Measurements from ENCODE around the gene FA2H.

The FA2H gene

GRCh38 chr16:74718140-74718539 lies 56.5 kb downstream of the FA2H start:
- Histone ChIP-seq H3K9me3 (ENCODE audit: severe bottlenecking) (no peaks in the 10 kb centered on the region), H3K4me3 (ENCODE audit: low read depth, low read length) (no peak overlapping the region), H3K27ac (no peak overlapping the region), H3K36me3 (no peaks in the 10 kb centered on the region), H3K27me3 (ENCODE audit: insufficient read depth, low read depth, severe bottlenecking) (no peaks in the 10 kb centered on the region)
- no peak for DNase-seq
- TF ChIP-seq, protein P1, sequence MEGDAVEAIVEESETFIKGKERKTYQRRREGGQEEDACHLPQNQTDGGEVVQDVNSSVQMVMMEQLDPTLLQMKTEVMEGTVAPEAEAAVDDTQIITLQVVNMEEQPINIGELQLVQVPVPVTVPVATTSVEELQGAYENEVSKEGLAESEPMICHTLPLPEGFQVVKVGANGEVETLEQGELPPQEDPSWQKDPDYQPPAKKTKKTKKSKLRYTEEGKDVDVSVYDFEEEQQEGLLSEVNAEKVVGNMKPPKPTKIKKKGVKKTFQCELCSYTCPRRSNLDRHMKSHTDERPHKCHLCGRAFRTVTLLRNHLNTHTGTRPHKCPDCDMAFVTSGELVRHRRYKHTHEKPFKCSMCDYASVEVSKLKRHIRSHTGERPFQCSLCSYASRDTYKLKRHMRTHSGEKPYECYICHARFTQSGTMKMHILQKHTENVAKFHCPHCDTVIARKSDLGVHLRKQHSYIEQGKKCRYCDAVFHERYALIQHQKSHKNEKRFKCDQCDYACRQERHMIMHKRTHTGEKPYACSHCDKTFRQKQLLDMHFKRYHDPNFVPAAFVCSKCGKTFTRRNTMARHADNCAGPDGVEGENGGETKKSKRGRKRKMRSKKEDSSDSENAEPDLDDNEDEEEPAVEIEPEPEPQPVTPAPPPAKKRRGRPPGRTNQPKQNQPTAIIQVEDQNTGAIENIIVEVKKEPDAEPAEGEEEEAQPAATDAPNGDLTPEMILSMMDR (IDR thresholded peaks at IDR 0.05; ENCODE audit: low read depth, low read length): no peak

GRCh38 chr16:74717367-74717766 lies 57.3 kb downstream of the FA2H start:
- no peaks in the 10 kb centered on the region for H3K36me3 ChIP-seq
- TF ChIP-seq, protein P1 (IDR thresholded peaks at IDR 0.05; ENCODE audit: low read depth, low read length): no peak
- no peak overlapping the region for H3K4me3 ChIP-seq (ENCODE audit: low read depth, low read length)
- no peak for DNase-seq
- no peaks in the 10 kb centered on the region for H3K27me3 ChIP-seq (ENCODE audit: insufficient read depth, low read depth, severe bottlenecking)
- no peaks in the 10 kb centered on the region for H3K9me3 ChIP-seq (ENCODE audit: severe bottlenecking)
- H3K27ac ChIP-seq: no peak overlapping the region

GRCh38 chr16:74716355-74716754 lies 58.3 kb downstream of the FA2H start:
- Histone ChIP-seq H3K9me3 (ENCODE audit: severe bottlenecking) (no peaks in the 10 kb centered on the region), H3K27me3 (ENCODE audit: insufficient read depth, low read depth, severe bottlenecking) (no peaks in the 10 kb centered on the region), H3K36me3 (no peaks in the 10 kb centered on the region), H3K27ac (no peak overlapping the region), H3K4me3 (ENCODE audit: low read depth, low read length) (no peak overlapping the region)
- no peak for DNase-seq
- TF ChIP-seq, protein P1 (IDR thresholded peaks at IDR 0.05; ENCODE audit: low read depth, low read length): no peak

GRCh38 chr16:74713876-74714275 lies 60.7 kb downstream of the FA2H start:
- no peaks in the 10 kb centered on the region for H3K9me3 ChIP-seq (ENCODE audit: severe bottlenecking)
- H3K27me3 ChIP-seq (ENCODE audit: insufficient read depth, low read depth, severe bottlenecking): no peaks in the 10 kb centered on the region
- H3K36me3 ChIP-seq: no peaks in the 10 kb centered on the region
- no peak overlapping the region for H3K4me3 ChIP-seq (ENCODE audit: low read depth, low read length)
- TF ChIP-seq, protein P1 (IDR thresholded peaks at IDR 0.05; ENCODE audit: low read depth, low read length): no peak
- no peak overlapping the region for H3K27ac ChIP-seq
- DNase-seq: no peak

- no peaks in the 10 kb centered on the region for H3K36me3 ChIP-seq
Measured at GRCh38 chr16:74713325-74713724, 61.3 kb downstream of the FA2H start.

GRCh38 chr16:74711938-74712337 lies 62.7 kb downstream of the FA2H start:
- Histone ChIP-seq H3K9me3 (ENCODE audit: severe bottlenecking) (no peaks in the 10 kb centered on the region), H3K27ac (no peak overlapping the region), H3K27me3 (ENCODE audit: insufficient read depth, low read depth, severe bottlenecking) (no peaks in the 10 kb centered on the region), H3K4me3 (ENCODE audit: low read depth, low read length) (no peak overlapping the region), H3K36me3 (no peaks in the 10 kb centered on the region)
- DNase-seq: no peak
- TF ChIP-seq, protein P1 (IDR thresholded peaks at IDR 0.05; ENCODE audit: low read depth, low read length): no peak

More at GRCh38 chr16:74713325-74713724, 61.3 kb downstream of the FA2H start:
- TF ChIP-seq, protein P1 (IDR thresholded peaks at IDR 0.05; ENCODE audit: low read depth, low read length): no peak
- H3K9me3 ChIP-seq (ENCODE audit: severe bottlenecking): no peaks in the 10 kb centered on the region
- no peaks in the 10 kb centered on the region for H3K27me3 ChIP-seq (ENCODE audit: insufficient read depth, low read depth, severe bottlenecking)
- no peak overlapping the region for H3K4me3 ChIP-seq (ENCODE audit: low read depth, low read length)
- no peak for DNase-seq
- H3K27ac ChIP-seq: no peak overlapping the region

All from WERI-Rb-1 (cell line).